Neural cell (in vitro differentiated cells): Measurements from ENCODE around the gene GGA2. TPM values are rescaled to one million over a fixed set of nuclear protein-coding genes. Genes with fewer than 3 reads are reported as not detected.

Experiments
- H2AFZ ChIP-seq: fragments of 200-600, 300-800 bp; sonication (generic), shearing (Covaris generic); 2 replicates; pipeline ENCODE4 v1.6.0; 2014; ENCODE audit warnings: low read depth, mild to moderate bottlenecking, antibody characterized with exemption, low read length, moderate library complexity
- H3F3A ChIP-seq: fragments of 200-600 bp; shearing (Covaris generic); 2 replicates; pipeline ENCODE4 v1.6.1; 2016; ENCODE audit warnings: mild to moderate bottlenecking, moderate library complexity, mixed read lengths, antibody characterized with exemption, low read length; ENCODE audit not compliant: insufficient read depth, poor library complexity, severe bottlenecking
- H3K27ac ChIP-seq: fragments of 200-600, 300-800 bp; sonication (generic), shearing (Covaris generic); 2 replicates; pipeline ENCODE4 v1.5.1; 2014; ENCODE audit warnings: mild to moderate bottlenecking, low read length, moderate library complexity
- H3K27me3 ChIP-seq: fragments of 300-800, 200-600 bp; sonication (generic), shearing (Covaris generic); 2 replicates; pipeline ENCODE4 v1.6.0; 2014; ENCODE audit warnings: mild to moderate bottlenecking, low read depth, low read length, moderate library complexity; ENCODE audit not compliant: insufficient read depth
- H3K36me3 ChIP-seq: fragments of 300-800, 200-600 bp; sonication (generic), shearing (Covaris generic); 2 replicates; pipeline ENCODE4 v1.5.1; 2014; ENCODE audit warnings: mild to moderate bottlenecking, antibody characterized with exemption, low read length, moderate library complexity; ENCODE audit not compliant: insufficient read depth
- H3K4me2 ChIP-seq: fragments of 300-800, 200-600 bp; sonication (generic), shearing (Covaris generic); 2 replicates; pipeline ENCODE4 v1.6.0; 2014; ENCODE audit warnings: mild to moderate bottlenecking, low read length
- H3K4me3 ChIP-seq: fragments of 300-800, 200-600 bp; sonication (generic), shearing (Covaris generic); 2 replicates; pipeline ENCODE4 v1.5.1; 2014; ENCODE audit warnings: mild to moderate bottlenecking, low read length, moderate library complexity
- H3K79me2 ChIP-seq: fragments of 200-600 bp; shearing (Covaris generic); replicated peaks from 2 replicates; pipeline ENCODE4 v1.6.0; 2014; ENCODE audit warnings: mild to moderate bottlenecking, low read length, moderate library complexity; ENCODE audit not compliant: insufficient read depth
- H3K9ac ChIP-seq: fragments of 300-800, 200-600 bp; sonication (generic), shearing (Covaris generic); 2 replicates; pipeline ENCODE4 v1.6.1; 2016; ENCODE audit warnings: mild to moderate bottlenecking, low read length, mixed read lengths
- H3K9me2 ChIP-seq: fragments of 200-600 bp; shearing (Covaris generic); 2 replicates; pipeline ENCODE4 v1.6.1; 2016; ENCODE audit warnings: mild to moderate bottlenecking, low read length, mixed read lengths; ENCODE audit not compliant: insufficient read depth
- H3K9me3 ChIP-seq: fragments of 200-600, 300-800 bp; sonication (generic), shearing (Covaris generic); 2 replicates; pipeline ENCODE4 v1.6.1; 2016; ENCODE audit warnings: mild to moderate bottlenecking, mixed run types, low read length, moderate library complexity, mixed read lengths
- H4K20me1 ChIP-seq: fragments of 200-600 bp; shearing (Covaris generic); 2 replicates; pipeline ENCODE4 v1.6.1; 2016; ENCODE audit warnings: mild to moderate bottlenecking, mixed run types; ENCODE audit not compliant: insufficient read depth
- EP300 ChIP-seq: fragments of 450-650 bp; conservative IDR thresholded peaks from 2 replicates; pipeline ENCODE4 v1.6.1; 2014; ENCODE audit warnings: antibody characterized with exemption, mild to moderate bottlenecking, moderate library complexity; ENCODE audit not compliant: poor library complexity, severe bottlenecking
- EZH2 ChIP-seq: fragments of 200-600, 300-800 bp; shearing (Covaris generic), sonication (generic); IDR thresholded peaks from 2 replicates; pipeline ENCODE4 v1.6.1; 2014; ENCODE audit warnings: antibody characterized with exemption, low read length, borderline replicate concordance, mild to moderate bottlenecking; ENCODE audit not compliant: insufficient read depth, poor library complexity, severe bottlenecking
- MXI1 ChIP-seq: fragments of 450-650 bp; conservative IDR thresholded peaks from 2 replicates; pipeline ENCODE4 v1.6.1; 2014; ENCODE audit warnings: antibody characterized with exemption, mild to moderate bottlenecking; ENCODE audit not compliant: poor library complexity, severe bottlenecking
- POLR2AphosphoS5 ChIP-seq: IDR thresholded peaks from 2 replicates; pipeline ENCODE4 v1.6.1; 2012
- RAD21 ChIP-seq: fragments of 450-650 bp; conservative IDR thresholded peaks from 2 replicates; pipeline ENCODE4 v1.6.1; 2014; ENCODE audit warnings: antibody characterized with exemption, mild to moderate bottlenecking, moderate library complexity
- SMC3 ChIP-seq: fragments of 450-650 bp; conservative IDR thresholded peaks from 2 replicates; pipeline ENCODE4 v1.6.1; 2014; ENCODE audit warnings: antibody characterized with exemption, mild to moderate bottlenecking, moderate library complexity; ENCODE audit not compliant: poor library complexity
- TAF1 ChIP-seq: IDR thresholded peaks from 2 replicates; pipeline ENCODE4 v1.6.1; 2012; ENCODE audit warnings: low read depth
- polyA plus RNA-seq: library from polyadenylated mRNA; depleted of rRNA; stranded (reverse); fragments of >200 nt; gene quantifications from 2 replicates; pipeline ENCODE4 v1.2.3, GENCODE V29; 2014
- TF ChIP-seq, protein P1 (sequence below): fragments of 450-650 bp; IDR thresholded peaks from 2 replicates; pipeline ENCODE4 v1.5.1; 2014; ENCODE audit warnings: antibody characterized with exemption, mild to moderate bottlenecking, moderate library complexity; ENCODE audit not compliant: poor library complexity, severe bottlenecking
- TF ChIP-seq, protein P2 (sequence below): IDR thresholded peaks from 2 replicates; pipeline ENCODE4 v1.6.1; 2012; ENCODE audit warnings: borderline replicate concordance

GGA2 gene
- polyA plus RNA-seq, 1 donor from 2014 or later: 36.8 TPM

DNA sequence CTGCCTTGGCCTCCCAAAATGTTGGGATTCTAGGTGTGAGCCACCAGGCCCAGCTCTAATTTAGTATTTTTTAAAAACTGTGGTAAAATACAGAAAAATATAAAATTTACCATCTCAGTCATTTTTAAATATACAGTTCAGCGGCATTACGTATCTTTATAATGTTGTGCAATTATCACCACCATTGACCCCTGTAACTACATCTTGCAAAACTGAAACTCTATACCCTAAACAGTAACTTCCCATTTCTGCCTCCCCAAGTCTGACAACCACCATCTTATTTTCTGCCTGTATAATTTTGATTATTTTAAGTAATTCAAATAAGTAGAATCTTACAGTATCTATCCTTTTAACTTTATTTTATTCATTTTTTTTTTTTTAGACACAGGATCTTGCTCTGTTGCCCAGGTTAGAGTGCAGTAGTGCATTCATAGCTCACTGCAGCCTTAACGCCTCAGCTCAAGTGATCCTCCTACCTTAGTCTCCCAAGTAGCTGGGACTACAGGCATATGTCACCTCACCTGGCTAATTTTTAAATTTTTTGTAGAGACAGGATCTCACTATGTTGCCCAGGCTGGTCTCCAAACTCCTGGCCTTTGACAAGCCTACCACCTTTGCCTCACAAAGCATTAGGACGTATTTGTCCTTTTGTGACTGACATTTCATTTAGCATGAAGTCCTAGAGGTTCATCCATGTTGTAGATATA, 10.9 kb upstream of the GGA2 start:
- H2AFZ ChIP-seq: no peak overlapping the region
- H3K9me2 ChIP-seq: no peaks in the 10 kb centered on the region
- no peaks in the 10 kb centered on the region for H3F3A ChIP-seq
- H4K20me1 ChIP-seq: no peaks in the 10 kb centered on the region
- no peaks in the 10 kb centered on the region for H3K36me3 ChIP-seq
- H3K9me3 ChIP-seq: no peaks in the 10 kb centered on the region
- no peak overlapping the region for H3K27ac ChIP-seq
- TF ChIP-seq, protein P1, sequence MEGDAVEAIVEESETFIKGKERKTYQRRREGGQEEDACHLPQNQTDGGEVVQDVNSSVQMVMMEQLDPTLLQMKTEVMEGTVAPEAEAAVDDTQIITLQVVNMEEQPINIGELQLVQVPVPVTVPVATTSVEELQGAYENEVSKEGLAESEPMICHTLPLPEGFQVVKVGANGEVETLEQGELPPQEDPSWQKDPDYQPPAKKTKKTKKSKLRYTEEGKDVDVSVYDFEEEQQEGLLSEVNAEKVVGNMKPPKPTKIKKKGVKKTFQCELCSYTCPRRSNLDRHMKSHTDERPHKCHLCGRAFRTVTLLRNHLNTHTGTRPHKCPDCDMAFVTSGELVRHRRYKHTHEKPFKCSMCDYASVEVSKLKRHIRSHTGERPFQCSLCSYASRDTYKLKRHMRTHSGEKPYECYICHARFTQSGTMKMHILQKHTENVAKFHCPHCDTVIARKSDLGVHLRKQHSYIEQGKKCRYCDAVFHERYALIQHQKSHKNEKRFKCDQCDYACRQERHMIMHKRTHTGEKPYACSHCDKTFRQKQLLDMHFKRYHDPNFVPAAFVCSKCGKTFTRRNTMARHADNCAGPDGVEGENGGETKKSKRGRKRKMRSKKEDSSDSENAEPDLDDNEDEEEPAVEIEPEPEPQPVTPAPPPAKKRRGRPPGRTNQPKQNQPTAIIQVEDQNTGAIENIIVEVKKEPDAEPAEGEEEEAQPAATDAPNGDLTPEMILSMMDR: no peak
- TF ChIP-seq TAF1: no peak
- H3K27me3 ChIP-seq: no peaks in the 10 kb centered on the region
- no peaks in the 10 kb centered on the region for H3K79me2 ChIP-seq
- H3K4me2 ChIP-seq: no peak overlapping the region
- no peak overlapping the region for H3K4me3 ChIP-seq
- no peak overlapping the region for H3K9ac ChIP-seq

GRCh38 chr16:23520500-23520899, 10.2 kb upstream of the GGA2 start:
- no peak overlapping the region for H3K4me3 ChIP-seq
- H3K36me3 ChIP-seq: no peaks in the 10 kb centered on the region
- TF ChIP-seq TAF1 (no peak), EP300 (no peak), SMC3 (no peak), MXI1 (no peak), EZH2 (no peak)
- TF ChIP-seq, protein P1: no peak
- no peaks in the 10 kb centered on the region for H3K79me2 ChIP-seq
- H3K9me2 ChIP-seq: no peaks in the 10 kb centered on the region
- H3F3A ChIP-seq: no peaks in the 10 kb centered on the region
- H3K27ac ChIP-seq: no peak overlapping the region
- no peak overlapping the region for H3K4me2 ChIP-seq
- no peak overlapping the region for H2AFZ ChIP-seq
- H3K27me3 ChIP-seq: no peaks in the 10 kb centered on the region
- H3K9ac ChIP-seq: no peak overlapping the region
- no peaks in the 10 kb centered on the region for H3K9me3 ChIP-seq
- H4K20me1 ChIP-seq: no peaks in the 10 kb centered on the region

DNA sequence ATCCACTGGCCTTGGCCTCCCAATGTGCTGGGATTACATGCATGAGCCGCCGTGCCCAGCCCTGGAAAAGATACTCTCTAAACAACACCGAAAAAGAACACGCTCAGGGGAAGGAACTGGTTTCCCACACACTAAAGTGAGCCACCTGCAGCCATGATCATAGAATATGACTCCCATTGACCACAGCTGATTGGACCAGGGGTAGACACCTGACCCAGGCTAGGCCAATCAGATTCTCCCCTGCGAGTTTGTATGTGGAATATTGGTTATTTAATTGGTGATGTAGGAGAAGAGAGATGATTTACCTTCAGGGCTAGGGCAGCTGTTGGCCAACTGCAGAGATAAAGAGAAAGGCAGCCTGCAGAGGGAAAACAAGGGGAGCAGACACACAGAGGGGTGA, 9.0 kb upstream of the GGA2 start:
- no peaks in the 10 kb centered on the region for H3K27me3 ChIP-seq

More for the DNA sequence above, 9.0 kb upstream of the GGA2 start:
- Histone ChIP-seq H3K27ac (no peak overlapping the region), H2AFZ (no peak overlapping the region), H3K9me3 (no peaks in the 10 kb centered on the region), H4K20me1 (no peaks in the 10 kb centered on the region), H3K9ac (no peak overlapping the region), H3K79me2 (no peaks in the 10 kb centered on the region), H3F3A (no peaks in the 10 kb centered on the region), H3K36me3 (no peaks in the 10 kb centered on the region), H3K4me3 (no peak overlapping the region), H3K4me2 (no peak overlapping the region), H3K9me2 (no peaks in the 10 kb centered on the region)
- TF ChIP-seq, protein P1: no peak
- TF ChIP-seq, protein P2, sequence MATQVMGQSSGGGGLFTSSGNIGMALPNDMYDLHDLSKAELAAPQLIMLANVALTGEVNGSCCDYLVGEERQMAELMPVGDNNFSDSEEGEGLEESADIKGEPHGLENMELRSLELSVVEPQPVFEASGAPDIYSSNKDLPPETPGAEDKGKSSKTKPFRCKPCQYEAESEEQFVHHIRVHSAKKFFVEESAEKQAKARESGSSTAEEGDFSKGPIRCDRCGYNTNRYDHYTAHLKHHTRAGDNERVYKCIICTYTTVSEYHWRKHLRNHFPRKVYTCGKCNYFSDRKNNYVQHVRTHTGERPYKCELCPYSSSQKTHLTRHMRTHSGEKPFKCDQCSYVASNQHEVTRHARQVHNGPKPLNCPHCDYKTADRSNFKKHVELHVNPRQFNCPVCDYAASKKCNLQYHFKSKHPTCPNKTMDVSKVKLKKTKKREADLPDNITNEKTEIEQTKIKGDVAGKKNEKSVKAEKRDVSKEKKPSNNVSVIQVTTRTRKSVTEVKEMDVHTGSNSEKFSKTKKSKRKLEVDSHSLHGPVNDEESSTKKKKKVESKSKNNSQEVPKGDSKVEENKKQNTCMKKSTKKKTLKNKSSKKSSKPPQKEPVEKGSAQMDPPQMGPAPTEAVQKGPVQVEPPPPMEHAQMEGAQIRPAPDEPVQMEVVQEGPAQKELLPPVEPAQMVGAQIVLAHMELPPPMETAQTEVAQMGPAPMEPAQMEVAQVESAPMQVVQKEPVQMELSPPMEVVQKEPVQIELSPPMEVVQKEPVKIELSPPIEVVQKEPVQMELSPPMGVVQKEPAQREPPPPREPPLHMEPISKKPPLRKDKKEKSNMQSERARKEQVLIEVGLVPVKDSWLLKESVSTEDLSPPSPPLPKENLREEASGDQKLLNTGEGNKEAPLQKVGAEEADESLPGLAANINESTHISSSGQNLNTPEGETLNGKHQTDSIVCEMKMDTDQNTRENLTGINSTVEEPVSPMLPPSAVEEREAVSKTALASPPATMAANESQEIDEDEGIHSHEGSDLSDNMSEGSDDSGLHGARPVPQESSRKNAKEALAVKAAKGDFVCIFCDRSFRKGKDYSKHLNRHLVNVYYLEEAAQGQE: no peak
- TF ChIP-seq TAF1 (no peak), SMC3 (no peak), MXI1 (no peak), EZH2 (no peak), RAD21 (no peak), POLR2AphosphoS5 (no peak), EP300 (no peak)
